Measurements from ENCODE around the gene ADRA2B.
"Not testable (repeated sequence)": the region's sequence is repeated elsewhere in the genome, so short reads cannot be mapped to it uniquely, and the experiment has no call there.

Gene ADRA2B

DNA sequence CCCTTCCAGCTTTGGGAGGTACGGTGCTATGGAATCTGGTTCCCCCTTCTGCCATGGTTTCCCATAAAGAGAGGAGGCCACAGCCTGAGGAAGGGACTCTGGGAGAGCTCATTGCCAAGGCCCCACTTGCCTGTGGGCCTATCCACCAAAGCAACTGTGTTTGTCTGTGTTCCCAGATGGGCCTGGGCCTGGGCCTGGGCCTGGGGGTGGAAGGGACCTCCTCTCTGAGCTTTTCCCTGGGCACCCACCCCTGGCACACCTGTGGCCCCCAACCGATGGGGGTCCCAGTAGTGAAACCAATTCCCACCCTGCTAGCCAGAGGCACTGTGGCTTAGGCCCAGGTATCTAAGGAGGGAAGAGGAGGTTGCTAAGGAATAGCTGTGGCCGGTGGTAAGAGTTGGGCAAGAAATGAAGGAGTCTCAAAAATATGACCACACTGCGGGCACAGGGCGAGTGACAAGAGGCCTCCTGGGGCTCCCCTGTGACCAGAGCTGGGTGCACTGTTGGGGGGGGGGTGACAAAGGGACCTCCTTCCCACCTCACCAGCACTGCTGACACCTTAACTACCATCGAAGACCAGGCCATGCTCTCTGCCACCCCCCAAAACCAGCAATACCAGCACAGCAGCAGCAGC is 33.8 kb upstream of the ADRA2B start:
- DNase-seq: no peak

DNA sequence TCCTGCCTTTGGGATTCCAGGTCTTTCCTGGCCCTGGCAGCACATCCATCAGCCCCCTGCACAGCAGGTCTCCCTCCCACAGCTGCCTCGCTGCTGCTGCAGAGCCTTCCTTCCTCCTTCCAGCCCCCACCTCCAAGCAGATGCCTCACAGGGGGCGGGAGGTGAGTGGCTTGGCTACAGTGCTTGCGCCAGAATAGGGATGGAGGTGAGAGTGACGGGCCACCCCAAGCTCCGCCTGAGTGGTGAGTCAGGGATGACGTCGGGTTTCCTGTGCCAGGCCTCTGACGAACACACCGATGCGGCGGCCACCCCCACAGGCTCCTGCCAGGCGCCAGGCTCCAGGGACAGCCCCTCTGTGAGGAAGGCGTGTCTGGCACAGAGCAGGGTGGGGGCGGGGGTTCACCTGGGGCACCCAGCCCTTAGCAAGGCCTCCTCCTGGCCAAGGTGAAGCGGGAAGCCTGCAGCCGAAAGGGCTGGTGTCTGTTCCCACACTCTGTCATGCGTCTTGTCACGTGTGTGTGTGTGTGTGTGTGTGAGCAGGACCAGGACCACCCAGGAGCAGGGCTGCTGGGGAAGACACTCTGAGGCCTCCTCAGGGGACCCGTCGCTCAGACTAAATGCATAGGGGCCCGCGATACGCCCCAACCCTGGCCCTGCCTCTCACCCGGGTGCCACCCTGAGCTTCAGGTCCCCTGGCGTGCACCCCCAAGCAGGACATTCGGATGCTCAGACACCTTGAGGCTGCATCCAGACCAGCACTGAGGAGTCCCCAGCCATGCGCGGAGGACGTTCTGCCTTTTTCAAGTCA is 32.2 kb upstream of the ADRA2B start:
- DNase-seq: peak; percentile 81

DNA sequence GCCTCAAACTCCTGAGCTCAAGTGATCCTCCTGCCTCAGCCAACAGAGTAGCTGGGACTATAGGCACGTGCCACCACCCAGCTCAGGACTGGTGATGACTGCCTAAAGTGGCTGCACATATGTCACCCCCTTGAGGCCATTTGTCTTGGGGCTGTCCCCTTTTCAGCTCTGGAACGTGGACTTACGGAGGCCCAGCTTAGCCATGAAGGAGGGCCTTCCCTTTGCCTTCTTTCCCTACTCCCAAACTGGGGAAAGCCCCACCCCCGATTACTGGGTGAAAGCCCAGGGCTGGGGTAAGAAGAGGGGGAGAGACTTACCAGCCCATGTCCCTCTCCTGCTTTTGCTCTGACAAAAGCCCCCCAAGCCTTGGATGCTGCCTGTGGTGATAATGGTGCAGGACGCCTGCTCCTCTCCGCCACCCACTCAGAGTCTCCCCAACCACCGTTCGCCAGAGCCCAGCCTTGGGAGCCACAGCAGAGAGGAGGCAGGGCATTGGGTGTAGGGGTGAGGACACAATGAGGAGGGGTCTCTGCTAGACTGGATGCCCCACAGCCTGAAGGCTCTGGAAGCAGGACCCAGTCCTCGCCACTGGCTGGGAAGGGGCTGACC is 31.3 kb upstream of the ADRA2B start:
- no peak for DNase-seq

DNA sequence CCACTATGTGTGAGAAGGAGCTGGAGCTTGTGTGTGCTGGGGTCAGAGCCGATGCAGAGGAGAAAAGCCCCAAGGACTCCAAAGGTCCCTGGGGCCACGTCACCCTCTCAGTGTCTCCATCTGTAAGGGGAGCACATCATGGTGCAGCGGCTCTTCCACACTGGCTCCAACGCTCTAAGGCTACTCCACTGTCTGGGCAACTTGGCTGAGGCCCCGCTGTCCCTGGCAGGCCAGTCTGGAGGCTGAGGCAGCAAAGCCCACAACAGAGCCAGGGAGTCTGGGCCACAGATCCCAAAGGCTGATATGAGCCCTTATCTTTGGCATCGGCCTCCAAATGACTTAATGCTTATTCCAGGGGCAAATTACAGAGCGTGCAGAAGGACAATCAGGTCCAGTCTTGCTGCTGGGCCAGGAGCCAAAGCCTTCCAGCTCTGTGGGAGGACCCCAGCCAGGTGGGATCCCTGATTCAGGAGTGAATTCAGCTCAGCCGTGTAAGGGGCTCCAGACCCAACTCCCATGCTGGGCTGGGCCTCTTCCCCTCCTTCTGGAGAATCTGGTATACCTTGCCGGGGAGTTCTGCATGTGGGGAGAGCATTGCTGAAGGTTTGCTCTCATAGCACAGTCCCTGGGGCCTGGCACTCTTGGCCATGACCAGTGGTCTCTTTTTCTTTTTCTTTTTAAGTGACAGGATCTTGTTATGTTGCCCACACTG is 30.7 kb upstream of the ADRA2B start:
- DNase-seq: no peak

DNA sequence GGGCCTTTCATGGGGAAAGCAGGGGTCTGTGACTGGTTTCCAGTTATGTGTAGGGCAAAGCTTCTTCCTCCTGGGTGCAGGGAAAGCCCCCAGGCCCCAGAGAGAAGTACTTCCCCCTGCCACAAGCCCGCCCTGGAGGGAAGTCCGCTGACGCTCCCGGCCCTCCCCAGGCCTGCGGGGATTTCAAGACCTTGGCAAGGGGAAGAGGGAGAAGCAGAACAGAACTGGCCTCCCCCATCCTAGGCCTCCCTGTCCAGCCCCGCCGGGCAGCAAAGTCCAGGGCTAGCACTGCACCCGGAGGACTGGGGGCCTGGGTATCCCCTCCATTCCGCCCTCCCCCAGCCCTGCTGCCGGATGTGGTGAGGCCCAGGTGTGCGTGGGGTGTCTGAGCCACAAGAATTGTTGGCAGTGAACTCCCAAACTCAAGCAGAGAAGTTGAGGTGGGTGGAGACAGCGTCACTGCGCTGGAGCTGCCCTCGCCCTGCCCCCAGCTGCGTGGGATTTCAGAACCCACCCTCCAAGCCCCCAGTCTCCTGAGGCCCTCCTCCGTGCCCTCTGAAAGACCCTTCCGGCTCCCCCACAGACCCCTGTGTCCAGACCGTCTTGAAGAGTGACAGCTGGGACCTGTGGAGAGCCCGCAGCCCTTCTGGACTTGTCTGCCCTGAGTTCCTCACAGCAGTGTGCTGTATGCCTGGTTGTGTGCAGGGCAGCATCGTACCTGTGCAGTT is 29.9 kb upstream of the ADRA2B start:
- DNase-seq: no peak

DNA sequence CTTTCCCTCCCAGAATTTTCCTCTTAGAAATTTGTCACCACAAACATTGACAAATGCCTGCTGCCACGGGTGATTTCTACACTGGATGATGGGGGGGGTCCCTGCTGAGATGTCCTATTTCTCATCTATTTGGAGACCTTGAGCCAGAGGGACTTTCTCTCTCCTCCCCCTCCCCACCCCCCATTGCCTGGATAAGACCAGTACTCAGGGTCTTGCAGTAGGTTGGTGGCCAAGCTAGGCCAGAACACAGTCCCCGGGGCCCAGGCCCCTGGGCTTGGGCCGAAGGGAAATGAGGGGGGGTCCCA is 29.4 kb upstream of the ADRA2B start:
- no peak for DNase-seq

DNA sequence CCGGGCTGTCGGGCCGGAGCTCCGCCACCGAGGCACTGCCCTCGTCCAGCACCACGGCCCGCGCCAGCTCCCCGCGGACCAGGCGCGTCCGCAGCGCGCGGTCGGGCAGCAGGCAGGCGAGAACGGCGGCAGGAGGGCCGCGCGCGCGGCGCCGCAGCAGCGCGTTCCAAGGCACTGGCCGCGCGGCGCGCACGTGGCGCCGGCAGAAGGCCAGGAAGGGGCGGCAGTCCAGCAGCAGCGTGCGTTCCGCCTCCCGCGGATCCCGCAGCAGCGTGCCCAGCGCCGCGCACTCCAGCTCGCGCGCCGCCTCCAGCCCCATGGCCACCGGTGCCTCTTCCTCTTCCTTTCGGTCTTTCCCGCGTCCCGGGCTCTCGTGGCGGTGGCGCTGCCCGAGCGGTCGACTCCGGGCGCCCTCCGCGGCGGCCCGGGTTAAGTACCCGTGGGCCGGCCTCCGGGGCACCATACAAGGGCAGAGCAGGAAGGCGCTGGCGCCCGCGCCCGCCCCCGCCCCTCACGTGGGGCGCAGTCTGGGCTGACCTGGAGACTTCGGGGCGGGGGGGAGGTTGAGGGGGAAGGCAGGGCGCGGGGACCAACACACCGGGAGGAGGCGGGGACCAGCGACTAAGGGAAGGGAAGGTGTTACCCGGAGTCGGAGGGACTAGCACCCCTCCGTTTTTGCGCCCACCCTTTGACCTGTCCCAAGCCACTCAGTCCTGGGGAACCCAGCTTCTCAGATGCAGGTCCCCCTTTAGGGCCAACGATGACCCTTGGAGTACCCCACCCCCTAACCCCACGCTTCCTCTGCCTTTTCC is 28.9 kb upstream of the ADRA2B start, which contains the start of gene DUSP2:
TSS of gene DUSP2 (minus strand) at position 405 of the 812 bp plus-strand sequence. CDS start at position 319, 86 bp downstream.
- DNase-seq: peak; percentile 80

DNA sequence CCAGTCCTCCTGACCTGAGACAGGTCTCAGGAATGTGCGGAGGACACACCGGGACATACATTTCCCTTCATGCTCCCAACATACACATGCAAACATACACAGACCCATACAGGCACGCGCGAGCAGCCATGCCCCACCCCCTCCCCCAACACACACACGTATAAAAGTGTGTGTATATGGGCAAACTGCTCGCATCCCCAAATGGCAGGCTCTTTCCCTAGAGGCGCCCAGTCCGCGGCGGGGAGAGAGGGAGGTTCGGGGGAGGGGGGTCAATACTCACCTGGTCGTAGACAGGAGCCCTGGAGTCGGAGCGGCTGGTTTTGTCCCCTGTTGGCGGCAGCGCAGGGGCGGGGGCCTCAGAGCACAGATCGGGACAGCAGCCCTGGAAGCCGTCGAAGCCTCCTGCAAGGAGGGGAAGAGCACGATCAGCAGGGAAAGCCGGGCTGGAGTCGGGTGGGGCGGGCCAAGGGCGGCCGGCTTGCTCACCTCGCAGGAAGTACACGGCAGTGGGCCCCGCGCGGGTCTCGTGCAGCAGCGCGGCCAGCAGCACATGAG is 28.2 kb upstream of the ADRA2B start:
- no peak for DNase-seq

DNA sequence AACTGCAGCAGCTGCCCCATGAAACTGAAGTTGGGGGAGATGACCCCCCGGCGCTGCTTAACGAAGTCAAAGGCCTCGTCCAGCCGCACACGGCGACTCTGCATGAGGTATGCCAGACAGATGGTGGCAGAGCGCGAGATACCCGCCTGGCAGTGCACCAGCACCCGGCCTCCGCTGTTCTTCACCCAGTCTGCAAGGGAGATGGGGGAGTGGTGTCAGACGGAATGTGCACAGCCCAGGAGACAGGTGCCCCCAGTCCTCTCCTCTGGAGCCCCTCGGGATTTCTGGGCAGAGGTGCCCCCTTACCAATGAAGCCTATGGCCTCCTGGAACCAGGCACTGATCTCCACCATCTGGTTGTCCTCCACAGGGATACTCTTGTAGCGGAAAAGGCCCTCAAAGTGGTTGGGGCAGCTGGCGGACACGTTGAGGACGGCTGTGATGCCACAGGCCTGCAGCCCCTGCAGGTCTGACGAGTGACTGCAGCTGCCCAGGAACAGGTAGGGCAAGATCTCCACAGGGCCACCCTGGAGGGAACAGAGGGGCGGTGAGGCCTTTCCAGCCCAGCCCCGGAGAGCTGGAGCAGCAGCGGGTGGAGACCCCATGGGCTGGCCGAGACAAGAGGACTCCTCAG is 27.6 kb upstream of the ADRA2B start:
- DNase-seq: no peak

DNA sequence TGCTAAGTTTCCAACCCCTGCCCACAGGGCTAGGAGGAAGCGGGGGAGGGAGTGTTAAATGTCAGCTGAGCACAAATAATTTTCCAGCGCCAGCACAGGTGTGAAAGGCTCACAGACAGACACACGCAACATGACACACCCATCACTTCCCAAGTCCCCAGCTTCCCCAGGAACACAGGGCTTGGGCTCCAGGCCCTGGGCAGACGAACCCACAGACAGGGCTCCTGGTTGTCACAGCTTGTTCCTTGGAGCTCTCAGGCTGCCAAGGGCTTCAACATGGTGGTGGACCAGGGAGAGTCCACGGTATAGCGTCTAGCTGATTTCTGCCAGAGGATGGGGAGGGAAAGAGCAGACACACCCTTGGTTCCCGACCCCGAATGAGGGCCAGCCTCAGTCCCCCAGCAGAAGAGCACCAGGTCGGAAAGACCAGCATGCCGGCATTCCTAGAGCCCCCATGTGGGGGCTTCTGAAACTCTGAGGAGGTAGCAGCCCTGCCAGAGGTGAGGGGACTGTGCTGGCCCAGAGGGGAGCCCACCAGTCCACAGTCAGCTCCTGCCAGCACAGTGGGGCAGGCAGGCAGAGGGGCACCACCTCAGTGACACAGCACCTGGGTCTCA is 27.0 kb upstream of the ADRA2B start:
- no peak for DNase-seq

DNA sequence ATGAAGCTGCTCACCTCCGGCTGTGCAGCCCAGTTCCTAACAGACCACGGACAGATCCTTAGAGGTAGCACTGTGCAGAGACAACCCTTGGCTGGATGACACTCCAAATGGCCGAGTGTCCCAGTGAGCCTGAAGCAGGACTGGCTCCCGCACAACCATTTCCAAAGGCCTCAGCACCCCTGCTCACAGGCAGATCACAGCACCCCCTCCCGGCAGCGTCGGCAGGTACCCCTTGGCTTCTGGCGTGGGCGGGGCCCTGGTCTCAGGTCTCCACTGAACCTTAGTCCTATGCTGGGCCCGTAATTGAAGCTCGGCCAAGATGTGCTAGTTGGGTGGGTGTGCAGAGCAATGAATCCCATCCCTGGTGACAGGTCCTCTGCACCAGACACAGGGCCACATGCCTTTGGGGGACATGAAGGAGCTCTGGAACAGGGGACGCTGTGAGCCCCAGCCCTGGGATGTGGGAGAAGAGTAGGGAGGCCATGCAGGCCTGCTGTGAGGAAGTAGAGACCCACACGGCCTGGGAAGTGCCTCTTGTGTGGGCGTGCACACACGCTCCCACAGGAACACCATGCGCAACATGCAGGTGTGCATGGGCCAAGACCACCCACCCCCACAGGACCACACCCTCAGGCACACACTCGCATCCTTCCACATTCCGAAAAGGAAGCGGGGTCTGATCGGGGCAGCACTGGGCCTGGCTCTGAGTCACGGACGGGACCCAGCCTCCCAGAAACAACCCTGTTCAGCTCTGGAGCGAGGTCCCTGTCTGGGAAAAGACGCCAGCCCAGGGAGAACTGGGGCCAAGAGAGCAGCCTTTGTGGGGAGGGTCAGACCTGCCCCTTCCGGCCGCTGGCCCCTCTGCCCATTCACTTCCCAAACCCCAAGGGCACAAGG is 26.1 kb upstream of the ADRA2B start:
- no peak for DNase-seq

DNA sequence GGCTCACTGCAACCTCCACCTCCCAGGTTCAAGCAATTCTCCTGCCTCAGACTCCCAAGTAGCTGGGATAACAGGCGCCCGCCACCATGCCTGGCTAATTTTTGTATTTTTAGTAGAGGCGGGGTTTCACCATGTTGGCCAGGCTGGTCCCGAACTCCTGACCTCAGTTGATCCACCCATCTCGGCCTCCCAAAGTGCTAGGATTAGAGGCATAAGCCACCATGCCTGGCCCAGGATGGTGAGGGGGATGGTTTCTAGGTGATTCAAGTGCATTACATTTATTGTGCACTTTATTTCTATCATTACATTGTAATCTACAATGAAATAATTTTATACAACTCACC is 25.2 kb upstream of the ADRA2B start:
- not testable (repeated sequence) for DNase-seq

DNA sequence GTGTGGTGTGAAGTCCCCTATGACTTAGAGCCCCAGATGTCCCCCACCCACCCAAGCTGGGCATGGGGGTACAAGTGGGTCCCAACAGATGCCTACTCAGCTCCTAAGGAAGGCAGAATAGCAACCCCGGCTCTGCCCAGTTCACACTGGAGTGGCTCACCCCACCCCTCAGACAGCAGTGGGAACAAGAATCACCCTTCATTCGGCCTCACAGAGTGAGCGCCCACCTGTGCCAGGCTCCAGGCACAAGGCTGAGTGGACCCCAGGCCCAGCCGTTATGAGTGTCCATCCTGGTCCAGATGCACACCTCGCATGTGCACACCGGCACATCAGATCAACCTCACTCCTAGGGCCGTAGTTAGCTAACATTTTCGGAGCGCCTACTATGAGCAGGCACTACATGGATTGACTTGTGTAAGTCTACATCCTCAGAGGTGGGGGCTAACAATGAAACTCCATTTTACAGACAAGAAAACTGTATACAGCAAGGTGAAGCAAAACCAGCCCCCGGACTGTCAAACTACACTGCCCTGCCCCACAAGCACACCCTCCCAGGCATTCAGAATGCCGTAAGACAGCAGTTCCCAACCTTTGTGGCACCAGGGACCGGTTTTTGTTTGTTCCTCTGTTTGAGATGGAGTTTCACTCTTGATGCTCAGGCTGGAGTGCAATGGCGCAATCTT is 24.7 kb upstream of the ADRA2B start:
- no peak for DNase-seq

DNA sequence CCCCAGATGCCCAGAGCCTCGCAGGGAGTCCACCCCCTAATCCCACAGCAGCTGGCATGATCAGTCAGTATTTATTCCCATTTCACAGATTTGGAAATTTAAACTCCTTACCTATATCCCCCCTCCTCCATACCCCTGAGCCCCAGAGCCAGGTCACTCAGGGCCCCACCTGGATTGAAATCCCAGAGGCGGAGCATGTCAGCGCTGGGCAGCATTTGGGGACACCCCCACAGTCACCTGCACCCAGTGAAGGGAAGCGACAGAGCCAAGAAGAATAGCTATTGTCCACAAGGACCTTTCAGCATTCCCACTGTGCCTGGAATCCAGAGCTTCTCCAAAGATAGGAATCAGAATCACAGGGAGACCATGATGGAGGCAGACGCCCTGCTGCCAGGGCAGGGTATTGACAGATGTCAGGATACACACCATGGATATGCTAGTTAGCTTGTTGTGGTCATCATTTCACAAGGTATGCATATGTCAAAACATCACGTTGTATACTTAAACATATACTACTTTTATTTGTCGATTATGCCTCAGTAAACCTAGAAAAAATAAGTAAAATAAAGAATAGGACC is 22.9 kb upstream of the ADRA2B start:
- no peak for DNase-seq

DNA sequence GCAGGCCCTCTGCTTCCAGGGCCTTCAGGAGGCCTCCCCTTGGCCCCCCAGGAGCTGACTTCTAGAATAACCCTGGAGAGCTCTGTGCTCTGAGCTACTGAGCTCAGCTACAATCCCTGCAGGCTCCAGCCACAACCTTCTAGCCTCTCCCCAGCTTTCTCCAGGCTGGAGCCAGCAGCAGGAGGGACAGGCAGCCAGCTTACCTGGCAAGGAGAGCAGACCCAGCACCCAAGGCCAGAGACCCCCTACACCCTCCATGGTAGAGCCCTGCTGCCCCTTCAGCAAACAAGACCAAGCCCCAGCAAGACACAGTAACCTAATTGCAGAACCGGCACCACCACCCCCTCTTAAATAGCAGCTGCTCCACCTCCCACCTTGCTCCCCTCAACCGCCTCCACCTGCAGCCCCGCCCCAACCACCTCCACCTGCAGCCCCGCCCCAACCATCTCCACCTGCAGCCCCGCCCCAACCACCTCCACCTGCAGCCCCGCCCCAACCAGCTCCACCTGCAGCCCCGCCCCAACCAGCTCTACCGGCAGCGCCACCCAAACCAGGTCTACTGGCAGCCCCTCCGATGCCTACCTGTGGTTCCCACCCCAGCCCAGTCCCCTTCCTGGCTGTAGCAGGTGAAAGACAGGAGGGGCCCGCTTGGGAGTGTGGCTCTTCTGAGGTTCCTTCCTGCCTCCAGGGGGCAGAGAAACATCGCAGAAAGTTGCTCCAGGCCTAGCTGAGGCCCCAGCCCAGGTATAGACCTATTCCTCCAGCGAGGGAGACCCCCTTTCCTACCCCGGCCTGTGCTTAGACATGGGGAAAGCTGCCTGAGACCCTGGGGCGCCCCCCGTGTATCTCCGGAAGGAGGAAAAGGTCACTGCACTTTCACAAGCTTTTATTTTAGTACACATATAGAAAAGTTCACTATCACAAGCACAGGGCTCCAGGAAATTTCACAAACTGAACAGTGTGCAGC is 22.1 kb upstream of the ADRA2B start, which contains the start of gene ASTL:
TSS of gene ASTL (minus strand) at position 324 of the 967 bp plus-strand sequence. CDS start at position 258, 66 bp downstream.
- DNase-seq: no peak

DNA sequence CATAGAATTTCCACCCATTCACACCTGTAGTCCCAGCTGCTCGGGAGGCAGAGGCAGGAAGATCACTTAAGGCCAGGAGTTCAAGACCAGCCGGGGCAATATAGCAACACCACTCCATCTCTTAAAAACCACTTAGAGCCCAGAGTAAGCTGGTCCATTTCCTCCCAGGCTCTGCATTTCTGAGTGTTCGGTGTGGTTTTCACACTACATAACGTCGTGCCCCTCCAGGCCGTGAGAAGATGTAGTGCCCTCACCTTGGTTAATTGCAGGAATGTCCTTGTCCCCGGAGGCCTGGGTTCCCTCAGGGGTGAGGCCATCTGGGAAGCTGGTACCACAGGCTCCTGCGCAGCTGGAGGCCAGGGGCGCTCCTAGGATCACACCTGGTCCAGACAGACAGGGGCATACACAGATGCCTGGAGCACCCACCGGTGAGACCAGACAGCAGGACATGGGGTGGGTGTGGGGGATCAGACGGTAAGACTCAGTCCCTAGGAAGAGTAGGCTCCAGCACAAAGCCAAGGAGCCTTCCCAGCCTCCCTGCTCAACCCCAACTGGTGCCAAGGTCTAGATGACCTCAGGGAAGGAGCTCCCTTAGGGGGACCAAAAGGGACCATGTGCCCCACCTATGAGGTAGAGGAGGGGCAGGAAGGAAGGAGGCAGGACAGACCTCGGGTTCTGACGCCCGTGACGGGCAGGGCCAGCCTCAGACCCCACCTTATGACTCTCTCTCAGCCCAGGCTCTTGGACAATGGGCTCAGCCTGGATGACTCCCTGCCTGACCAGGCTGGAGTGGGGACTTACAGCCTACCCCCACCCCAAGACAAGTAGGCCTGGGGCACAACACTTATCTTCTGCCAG is 21.2 kb upstream of the ADRA2B start:
- no peak for DNase-seq
